ENCODE measurements around the gene TBC1D1. TPM values are rescaled to one million over a fixed set of nuclear protein-coding genes. Genes with fewer than 3 reads are reported as not detected.

TBC1D1 gene
- total RNA-seq, 4 donors from 2014 or later, result 111 to 176 (median 142) TPM

DNA sequence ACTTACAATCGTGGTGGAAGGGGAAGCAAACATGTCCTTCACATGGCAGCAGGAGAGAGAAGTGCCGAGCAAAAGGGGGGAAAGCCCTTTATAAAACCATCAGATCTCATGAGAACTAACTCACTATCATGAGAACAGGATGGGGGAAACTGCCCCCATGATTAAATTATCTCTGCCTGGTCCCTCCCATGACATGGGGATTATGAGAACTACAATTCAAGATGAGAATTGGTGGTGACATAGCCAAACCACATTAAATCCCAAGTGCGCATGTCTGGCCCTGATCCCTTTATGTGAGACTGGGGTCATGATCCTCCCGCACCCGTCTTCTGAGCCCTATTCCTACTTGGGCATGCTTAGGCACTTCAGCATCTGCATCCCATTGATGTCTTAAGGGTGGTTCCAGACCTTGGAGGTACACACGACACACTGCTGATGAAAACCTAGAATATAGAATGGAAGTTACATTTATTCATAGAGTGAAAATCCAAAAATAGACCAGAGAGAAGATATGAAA lies 185.3 kb downstream of the TBC1D1 start:
- Histone ChIP-seq H3K27ac (peak overlapping the region; percentile 58 to 73 (median 64)), H3K9me3 (no peaks in the 10 kb centered on the region), H3K27me3 (no peaks in the 10 kb centered on the region), H3K36me3 (no peaks in the 10 kb centered on the region), H3K4me1 (peaks cover 36 to 50% of the 10 kb centered on the region in 2 donors), H3K4me3 (no peak overlapping the region)
- DNase-seq (no peak), ATAC-seq (no peak)
- TF ChIP-seq, protein P1, sequence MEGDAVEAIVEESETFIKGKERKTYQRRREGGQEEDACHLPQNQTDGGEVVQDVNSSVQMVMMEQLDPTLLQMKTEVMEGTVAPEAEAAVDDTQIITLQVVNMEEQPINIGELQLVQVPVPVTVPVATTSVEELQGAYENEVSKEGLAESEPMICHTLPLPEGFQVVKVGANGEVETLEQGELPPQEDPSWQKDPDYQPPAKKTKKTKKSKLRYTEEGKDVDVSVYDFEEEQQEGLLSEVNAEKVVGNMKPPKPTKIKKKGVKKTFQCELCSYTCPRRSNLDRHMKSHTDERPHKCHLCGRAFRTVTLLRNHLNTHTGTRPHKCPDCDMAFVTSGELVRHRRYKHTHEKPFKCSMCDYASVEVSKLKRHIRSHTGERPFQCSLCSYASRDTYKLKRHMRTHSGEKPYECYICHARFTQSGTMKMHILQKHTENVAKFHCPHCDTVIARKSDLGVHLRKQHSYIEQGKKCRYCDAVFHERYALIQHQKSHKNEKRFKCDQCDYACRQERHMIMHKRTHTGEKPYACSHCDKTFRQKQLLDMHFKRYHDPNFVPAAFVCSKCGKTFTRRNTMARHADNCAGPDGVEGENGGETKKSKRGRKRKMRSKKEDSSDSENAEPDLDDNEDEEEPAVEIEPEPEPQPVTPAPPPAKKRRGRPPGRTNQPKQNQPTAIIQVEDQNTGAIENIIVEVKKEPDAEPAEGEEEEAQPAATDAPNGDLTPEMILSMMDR (IDR thresholded peaks at IDR 0.05 in 4 of 5, conservative IDR thresholded peaks at IDR 0.05 in 1 of 5), result no peak
- TF ChIP-seq POLR2A (IDR thresholded peaks at IDR 0.05), result no peak
- in situ Hi-C loops (cut with MboI; ENCODE audit: low sequenced_read_pairs in 4 of 4) (loop anchor here in 2 of 4 donors (10.0 kb wide), 3 partner anchors 99 to 659 kb away; no protein-coding TSS in a partner anchor), intact Hi-C loops (cut with DNase I; ENCODE audit: low total_unique reads) (loop anchor here (5.0 kb wide), 1 partner anchor 101 kb away; no protein-coding TSS in a partner anchor)

DNA sequence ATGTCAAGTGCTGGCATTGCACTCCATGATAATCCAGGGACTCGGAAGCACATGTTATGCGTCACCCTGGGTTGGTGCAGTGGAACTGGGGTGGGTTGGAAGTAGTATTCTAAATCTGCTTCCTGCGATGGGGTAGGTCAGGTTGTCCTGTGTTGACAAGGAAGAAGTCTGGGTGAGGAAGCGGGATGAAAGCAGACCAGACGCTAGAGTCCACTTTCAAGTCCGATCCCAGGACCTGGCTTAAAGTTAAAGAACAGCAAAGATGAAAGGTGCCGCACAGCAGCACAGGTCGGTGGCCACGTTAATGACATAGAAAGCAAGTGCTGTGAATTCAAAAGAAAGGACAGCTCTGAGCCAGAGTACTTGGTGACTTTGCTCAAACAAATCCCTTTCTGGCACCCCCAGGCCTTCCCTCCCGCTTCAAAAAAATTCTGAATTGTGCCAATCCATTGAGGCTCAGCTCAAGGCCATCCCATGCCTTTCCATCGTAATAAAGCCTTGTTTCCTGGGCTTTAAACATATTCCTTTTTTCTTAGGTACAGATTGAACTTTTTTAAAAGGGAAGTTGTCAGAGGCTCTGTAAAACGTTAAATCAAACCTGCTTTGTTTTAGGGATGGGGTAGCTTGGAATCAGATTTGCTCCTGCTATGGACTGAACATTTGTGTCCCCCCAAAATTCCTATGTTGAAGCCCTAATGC lies 187.1 kb downstream of the TBC1D1 start:
- no peak for TF ChIP-seq POLR2A (IDR thresholded peaks at IDR 0.05)
- TF ChIP-seq, protein P1 (IDR thresholded peaks at IDR 0.05 in 4 of 5, conservative IDR thresholded peaks at IDR 0.05 in 1 of 5), result no peak
- Histone ChIP-seq H3K9me3 (no peaks in the 10 kb centered on the region), H3K27ac (no peak overlapping the region), H3K4me1 (peaks cover 21 to 37% of the 10 kb centered on the region in 2 donors), H3K36me3 (no peaks in the 10 kb centered on the region), H3K27me3 (no peaks in the 10 kb centered on the region), H3K4me3 (no peak overlapping the region)
- no peak for DNase-seq
- no peak for ATAC-seq
- intact Hi-C loops (cut with DNase I; ENCODE audit: low total_unique reads) (loop anchor here (5.0 kb wide), 1 partner anchor 99 kb away; no protein-coding TSS in a partner anchor), in situ Hi-C loops (cut with MboI; ENCODE audit: low sequenced_read_pairs in 4 of 4) (loop anchor here in 2 of 4 donors (10.0 kb wide), 3 partner anchors 97 to 657 kb away; no protein-coding TSS in a partner anchor)

DNA sequence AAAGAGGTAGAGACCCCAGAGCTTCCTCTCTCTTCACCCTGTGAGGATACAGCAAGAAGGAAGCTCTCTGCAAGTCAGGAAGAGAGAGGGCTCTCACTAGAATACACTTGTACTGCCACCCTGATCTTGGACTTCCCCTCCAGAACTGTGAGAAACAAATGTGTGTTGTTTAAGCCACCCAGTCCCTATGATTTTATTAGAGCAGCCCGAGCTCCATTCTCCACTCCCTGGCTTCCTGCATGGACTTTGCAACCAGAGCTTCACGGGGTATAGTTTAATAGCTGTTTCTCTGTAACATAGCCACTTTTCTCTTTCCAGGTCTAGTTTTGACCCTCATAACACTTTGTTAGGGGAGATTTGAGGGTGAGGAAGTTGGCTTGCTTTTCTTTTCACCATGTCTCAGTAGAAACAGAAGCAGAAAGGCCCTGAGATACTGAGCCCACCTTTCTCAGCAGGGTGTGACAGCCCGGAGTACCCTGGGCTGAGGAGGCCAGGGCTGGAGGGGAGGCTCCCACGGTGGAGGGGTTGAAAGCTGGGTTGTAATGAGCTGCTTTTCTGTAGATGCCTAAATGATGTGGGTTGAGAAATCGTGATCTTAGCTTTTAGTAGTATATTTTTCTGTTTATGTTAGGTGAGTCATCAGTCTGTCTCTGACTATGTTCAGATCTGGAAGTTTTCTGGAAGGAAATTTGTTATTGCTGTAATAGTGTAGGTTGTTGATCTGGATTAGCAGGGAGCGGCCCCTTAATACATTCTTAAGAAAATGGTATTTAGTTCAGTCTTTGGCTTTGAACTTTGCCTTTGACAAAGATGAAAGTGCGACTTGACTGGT lies 187.9 kb downstream of the TBC1D1 start:
- intact Hi-C loops (cut with DNase I; ENCODE audit: low total_unique reads), result loop anchor here (5.0 kb wide), 1 partner anchor 98 kb away; no protein-coding TSS in a partner anchor
- in situ Hi-C loops (cut with MboI; ENCODE audit: low sequenced_read_pairs in 4 of 4), result loop anchor here in 2 of 4 donors (10.0 kb wide), 3 partner anchors 96 to 656 kb away; no protein-coding TSS in a partner anchor

More for the DNA sequence above, 187.9 kb downstream of the TBC1D1 start:
- no peaks in the 10 kb centered on the region for H3K27me3 ChIP-seq
- peak overlapping the region in 3 of 4 donors; percentile 25 to 37 (median 28) for H3K27ac ChIP-seq
- no peak for TF ChIP-seq POLR2A (IDR thresholded peaks at IDR 0.05)
- TF ChIP-seq, protein P1 (IDR thresholded peaks at IDR 0.05 in 4 of 5, conservative IDR thresholded peaks at IDR 0.05 in 1 of 5), result no peak
- DNase-seq (no peak), ATAC-seq (no peak)
- H3K36me3 ChIP-seq, result no peaks in the 10 kb centered on the region
- H3K9me3 ChIP-seq, result no peaks in the 10 kb centered on the region
- H3K4me1 ChIP-seq, result peaks cover 17 to 30% of the 10 kb centered on the region in 2 donors
- H3K4me3 ChIP-seq, result no peak overlapping the region
